Astrocyte of the spinal cord (primary cell): ENCODE data around the gene FHIT.

ENCODE experiments used
- DNase-seq: peaks from one replicate; pipeline ENCODE4 v3.0.0; 2011; ENCODE audit warnings: low read depth, low spot score
- H3K4me3 ChIP-seq: 2 replicates; pipeline ENCODE4 v1.5.1; 2011; ENCODE audit warnings: low read depth, mild to moderate bottlenecking, low read length, moderate library complexity
- in situ Hi-C: cut with HindIII; loops from 2 replicates; pipeline ENCODE4 v1.10.0; 2017; ENCODE audit warnings: low sequenced_read_pairs
- TF ChIP-seq, protein P1 (sequence below): IDR thresholded peaks from 2 replicates; pipeline ENCODE4 v1.5.1; 2012; ENCODE audit warnings: low read depth, mild to moderate bottlenecking, low read length, inconsistent platforms

The FHIT gene

GRCh38 chr3:60186359-60186758 lies 1064.9 kb downstream of the FHIT start:
- no peak overlapping the region for H3K4me3 ChIP-seq
- no peak for DNase-seq
- TF ChIP-seq, protein P1, sequence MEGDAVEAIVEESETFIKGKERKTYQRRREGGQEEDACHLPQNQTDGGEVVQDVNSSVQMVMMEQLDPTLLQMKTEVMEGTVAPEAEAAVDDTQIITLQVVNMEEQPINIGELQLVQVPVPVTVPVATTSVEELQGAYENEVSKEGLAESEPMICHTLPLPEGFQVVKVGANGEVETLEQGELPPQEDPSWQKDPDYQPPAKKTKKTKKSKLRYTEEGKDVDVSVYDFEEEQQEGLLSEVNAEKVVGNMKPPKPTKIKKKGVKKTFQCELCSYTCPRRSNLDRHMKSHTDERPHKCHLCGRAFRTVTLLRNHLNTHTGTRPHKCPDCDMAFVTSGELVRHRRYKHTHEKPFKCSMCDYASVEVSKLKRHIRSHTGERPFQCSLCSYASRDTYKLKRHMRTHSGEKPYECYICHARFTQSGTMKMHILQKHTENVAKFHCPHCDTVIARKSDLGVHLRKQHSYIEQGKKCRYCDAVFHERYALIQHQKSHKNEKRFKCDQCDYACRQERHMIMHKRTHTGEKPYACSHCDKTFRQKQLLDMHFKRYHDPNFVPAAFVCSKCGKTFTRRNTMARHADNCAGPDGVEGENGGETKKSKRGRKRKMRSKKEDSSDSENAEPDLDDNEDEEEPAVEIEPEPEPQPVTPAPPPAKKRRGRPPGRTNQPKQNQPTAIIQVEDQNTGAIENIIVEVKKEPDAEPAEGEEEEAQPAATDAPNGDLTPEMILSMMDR: no peak
- in situ Hi-C loops: no loop called here

DNA sequence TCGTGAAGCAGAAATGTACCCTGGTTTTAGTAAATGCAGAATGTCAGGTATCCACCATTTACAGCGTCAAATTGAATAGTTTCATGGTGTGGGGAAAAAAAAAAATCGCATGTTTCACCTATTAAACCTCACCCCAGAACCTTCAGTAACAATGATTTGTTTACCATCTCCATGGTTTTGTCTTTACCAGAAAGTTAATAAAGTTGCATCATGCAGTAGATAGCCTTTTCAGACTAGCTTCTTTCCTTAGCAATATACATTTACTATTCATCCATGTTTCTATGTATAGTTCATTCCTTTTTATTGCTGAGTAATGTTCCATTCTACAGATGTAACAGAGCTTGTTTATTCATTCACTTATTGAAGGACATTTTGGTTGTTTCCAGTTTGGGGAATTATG lies 1066.1 kb downstream of the FHIT start:
- TF ChIP-seq, protein P1: no peak
- H3K4me3 ChIP-seq: no peak overlapping the region
- in situ Hi-C loops: no loop called here
- no peak for DNase-seq

- TF ChIP-seq, protein P1: no peak
- in situ Hi-C loops: no loop called here
- no peak overlapping the region for H3K4me3 ChIP-seq
- DNase-seq: no peak
Measured at GRCh38 chr3:60182697-60183096, 1068.6 kb downstream of the FHIT start.

DNA sequence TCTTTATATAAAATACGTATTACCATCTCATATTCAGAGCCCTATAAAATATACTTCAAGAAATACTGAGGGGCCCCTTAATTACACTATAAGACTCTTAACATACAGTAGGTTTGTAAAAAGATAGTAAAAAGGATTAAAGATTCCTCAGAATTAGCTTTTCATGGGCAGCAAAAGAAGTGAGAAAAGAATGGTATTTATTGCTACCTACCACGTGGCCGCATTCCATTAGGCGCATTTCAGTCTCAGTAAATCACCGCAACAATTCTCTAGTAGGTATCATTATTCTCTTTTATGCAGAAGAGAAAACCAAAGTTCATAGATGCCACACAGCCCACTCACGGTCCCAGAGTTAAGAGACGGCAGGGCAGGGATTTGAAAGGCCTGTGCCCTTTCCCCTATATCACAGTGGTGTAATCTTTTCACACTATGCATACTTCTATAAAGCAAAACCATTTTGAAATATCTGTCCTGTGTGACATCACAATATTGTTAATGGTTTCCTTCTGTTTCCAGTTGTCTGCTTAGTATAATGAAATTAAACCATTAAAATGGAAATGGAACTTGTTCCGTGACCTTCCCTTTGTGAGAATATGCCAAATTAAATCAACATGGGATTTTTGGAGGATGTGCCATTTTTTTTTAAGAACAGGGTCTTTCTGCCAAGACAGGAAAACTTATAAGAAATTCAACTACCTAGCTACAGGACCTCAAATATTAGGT lies 1072.2 kb downstream of the FHIT start:
- in situ Hi-C loops: no loop called here
- TF ChIP-seq, protein P1: no peak
- H3K4me3 ChIP-seq: no peak overlapping the region
- DNase-seq: no peak

DNA sequence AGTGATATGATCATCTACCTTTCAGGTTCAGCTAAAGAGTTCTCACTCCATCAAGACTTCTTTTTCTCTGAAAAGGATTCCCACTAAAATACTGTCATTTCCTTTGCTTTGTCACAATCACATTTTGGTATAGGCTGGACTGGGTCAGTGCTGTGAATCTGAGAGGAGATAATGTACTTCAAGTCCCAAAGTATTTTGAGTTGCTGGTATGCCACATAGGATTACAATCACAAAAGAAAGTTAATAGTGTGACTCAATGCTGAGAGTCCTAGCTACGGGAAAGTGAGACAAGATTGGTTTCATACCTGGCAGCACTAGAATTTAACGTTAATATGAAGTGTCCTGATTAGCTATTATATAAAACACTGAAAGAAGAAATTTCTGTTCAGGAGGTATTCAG lies 1073.5 kb downstream of the FHIT start:
- no peak overlapping the region for H3K4me3 ChIP-seq
- in situ Hi-C loops: no loop called here
- DNase-seq: no peak
- TF ChIP-seq, protein P1: no peak

DNA sequence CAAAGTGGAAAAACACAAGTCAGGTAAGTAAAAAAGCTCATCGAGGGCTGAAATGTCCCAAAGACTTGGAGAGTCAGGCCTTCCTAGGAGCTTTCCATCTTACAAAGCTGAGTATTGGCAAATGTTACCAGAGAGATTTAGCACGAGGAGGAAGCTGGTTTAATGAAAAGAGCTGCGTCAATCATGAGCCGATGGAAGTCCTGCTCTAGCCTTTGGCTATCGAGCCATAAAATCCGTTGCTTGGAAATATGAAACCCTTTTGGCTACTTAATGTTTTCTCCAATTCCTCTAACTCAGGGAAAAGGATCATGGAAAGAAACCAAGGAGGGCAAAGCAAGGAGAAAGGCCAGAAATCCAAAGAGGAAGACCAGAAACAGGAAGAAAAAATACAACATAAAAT lies 1074.6 kb downstream of the FHIT start:
- TF ChIP-seq, protein P1: no peak
- no peak for DNase-seq
- in situ Hi-C loops: no loop called here
- H3K4me3 ChIP-seq: no peak overlapping the region
